GM13977 (cell line): Measurements from ENCODE around the gene RASD1.

ENCODE experiments used
- DNase-seq: peaks from one replicate; pipeline ENCODE4 v3.0.0; 2012; ENCODE audit warnings: low spot score
- CTCF ChIP-seq: IDR thresholded peaks from 2 replicates; pipeline ENCODE4 v1.5.1; 2012; ENCODE audit warnings: mild to moderate bottlenecking, control low read depth; ENCODE audit not compliant: insufficient read depth; ENCODE audit errors: extremely low read depth, missing control alignments
- in situ Hi-C: fragments of 300-500 bp; cut with MboI; formaldehyde crosslinking; loops from one replicate; pipeline ENCODE4 v1.12.0; 2022; ENCODE audit warnings: low sequenced_read_pairs, low pct_unique_long_range_greater_than_20kb, mixed read lengths, inconsistent platforms; ENCODE audit not compliant: unreplicated experiment

The RASD1 gene

GRCh38 chr17:17506181-17506741 is 10.1 kb upstream of the RASD1 start:
- in situ Hi-C loops = loop anchor here (10.0 kb wide), 1 partner anchor 129 kb away; no protein-coding TSS in a partner anchor
- TF ChIP-seq CTCF = no peak
- no peak for DNase-seq

GRCh38 chr17:17505610-17506171 is 9.5 kb upstream of the RASD1 start:
- in situ Hi-C loops = loop anchor here (10.0 kb wide), 1 partner anchor 129 kb away; no protein-coding TSS in a partner anchor
- TF ChIP-seq CTCF = no peak
- no peak for DNase-seq

- DNase-seq = no peak
- in situ Hi-C loops = loop anchor here (10.0 kb wide), 1 partner anchor 130 kb away; no protein-coding TSS in a partner anchor
- no peak for TF ChIP-seq CTCF
Observed at GRCh38 chr17:17505151-17505550, 9.0 kb upstream of the RASD1 start.

GRCh38 chr17:17504341-17505140 is 8.3 kb upstream of the RASD1 start:
- in situ Hi-C loops = loop anchor here (10.0 kb wide), 1 partner anchor 130 kb away; no protein-coding TSS in a partner anchor
- no peak for TF ChIP-seq CTCF
- no peak for DNase-seq

GRCh38 chr17:17503566-17504130 is 7.5 kb upstream of the RASD1 start:
- no peak for TF ChIP-seq CTCF
- no peak for DNase-seq
- in situ Hi-C loops = loop anchor here (10.0 kb wide), 1 partner anchor 131 kb away; no protein-coding TSS in a partner anchor
